ENCODE data around the gene IL17RD. TPM values are rescaled to one million over a fixed set of nuclear protein-coding genes. Genes with fewer than 3 reads are reported as not detected.

The IL17RD gene
- total and polyA plus RNA-seq, 10 of the 15 experiments (the other 5 are each of a cell fraction or from before 2014, with no cell fraction given), result 0.01 to 0.08 (median 0.04) TPM; not detected in 3

GRCh38 chr3:57098418-57099310, 66.5 kb downstream of the IL17RD start:
- DNase-seq (ENCODE audit: low read depth, low spot score) (no peak), ATAC-seq (no peak), FAIRE-seq (no peak)
- H3K4me2 ChIP-seq (ENCODE audit: control insufficient read depth, insufficient read depth), result no peak overlapping the region
- ChIA-PET SMC1A (ENCODE audit: uncharacterized antibody, unreplicated experiment) (interaction anchor here (0.7 to 2.0 kb wide), 6 partner anchors 7 to 332 kb away, joined by 3 to 4 read pairs (median 4); no protein-coding TSS in a partner anchor), CTCF (interaction anchor here (0.6 to 5.5 kb wide), 13 partner anchors 8 to 1773 kb away, joined by 3 to 60 read pairs (median 4); no protein-coding TSS in a partner anchor), POLR2A (no interaction called here), RAD21 (ENCODE audit: unreplicated experiment) (interaction anchor here (0.7 to 1.0 kb wide), 4 partner anchors 9 to 103 kb away, joined by 4 to 5 read pairs (median 4); no protein-coding TSS in a partner anchor)
- H3K4me3 ChIP-seq, result no peak overlapping the region
- H3K27me3 ChIP-seq (replicated peaks in 1 of 2; ENCODE audit: control insufficient read depth in 2 of 2, insufficient read depth in 2 of 2, low read length in 1 of 2), result no peaks in the 10 kb centered on the region; a peak in 1 of 4 replicates
- no peak overlapping the region for H3K27ac ChIP-seq (ENCODE audit: control insufficient read depth, insufficient read depth)
- no peak overlapping the region for H2AFZ ChIP-seq (ENCODE audit: control insufficient read depth, low read depth, low read length)
- no peaks in the 10 kb centered on the region for H3K79me2 ChIP-seq (ENCODE audit: control insufficient read depth, insufficient read depth, low read length)
- WGBS (ENCODE audit: insufficient coverage, insufficient replicate concordance, low lambda C conversion rate, missing lambda C conversion rate), result 12% methylated on average over 6 of the region's 6 CpGs
- in situ Hi-C loops (cut with MboI) (no loop called here), intact Hi-C loops (cut with micrococcal nuclease; ENCODE audit: unreplicated experiment) (no loop called here)
- no peaks in the 10 kb centered on the region for H3K36me3 ChIP-seq (ENCODE audit: control insufficient read depth in 2 of 2, insufficient read depth in 2 of 2, low read length in 1 of 2)
- no peak overlapping the region for H3K9ac ChIP-seq (ENCODE audit: control insufficient read depth, insufficient read depth, low read length)
- no TSS peak for BruUV-seq (replicated peaks)
- H4K20me1 ChIP-seq (ENCODE audit: control insufficient read depth, insufficient read depth), result no peaks in the 10 kb centered on the region; the same call in 1 of the 2 replicates
- TF ChIP-seq, protein P1, sequence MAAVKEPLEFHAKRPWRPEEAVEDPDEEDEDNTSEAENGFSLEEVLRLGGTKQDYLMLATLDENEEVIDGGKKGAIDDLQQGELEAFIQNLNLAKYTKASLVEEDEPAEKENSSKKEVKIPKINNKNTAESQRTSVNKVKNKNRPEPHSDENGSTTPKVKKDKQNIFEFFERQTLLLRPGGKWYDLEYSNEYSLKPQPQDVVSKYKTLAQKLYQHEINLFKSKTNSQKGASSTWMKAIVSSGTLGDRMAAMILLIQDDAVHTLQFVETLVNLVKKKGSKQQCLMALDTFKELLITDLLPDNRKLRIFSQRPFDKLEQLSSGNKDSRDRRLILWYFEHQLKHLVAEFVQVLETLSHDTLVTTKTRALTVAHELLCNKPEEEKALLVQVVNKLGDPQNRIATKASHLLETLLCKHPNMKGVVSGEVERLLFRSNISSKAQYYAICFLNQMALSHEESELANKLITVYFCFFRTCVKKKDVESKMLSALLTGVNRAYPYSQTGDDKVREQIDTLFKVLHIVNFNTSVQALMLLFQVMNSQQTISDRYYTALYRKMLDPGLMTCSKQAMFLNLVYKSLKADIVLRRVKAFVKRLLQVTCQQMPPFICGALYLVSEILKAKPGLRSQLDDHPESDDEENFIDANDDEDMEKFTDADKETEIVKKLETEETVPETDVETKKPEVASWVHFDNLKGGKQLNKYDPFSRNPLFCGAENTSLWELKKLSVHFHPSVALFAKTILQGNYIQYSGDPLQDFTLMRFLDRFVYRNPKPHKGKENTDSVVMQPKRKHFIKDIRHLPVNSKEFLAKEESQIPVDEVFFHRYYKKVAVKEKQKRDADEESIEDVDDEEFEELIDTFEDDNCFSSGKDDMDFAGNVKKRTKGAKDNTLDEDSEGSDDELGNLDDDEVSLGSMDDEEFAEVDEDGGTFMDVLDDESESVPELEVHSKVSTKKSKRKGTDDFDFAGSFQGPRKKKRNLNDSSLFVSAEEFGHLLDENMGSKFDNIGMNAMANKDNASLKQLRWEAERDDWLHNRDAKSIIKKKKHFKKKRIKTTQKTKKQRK (IDR thresholded peaks at IDR 0.05; ENCODE audit: low read depth, low read length), result no peak
- TF ChIP-seq, protein P2, sequence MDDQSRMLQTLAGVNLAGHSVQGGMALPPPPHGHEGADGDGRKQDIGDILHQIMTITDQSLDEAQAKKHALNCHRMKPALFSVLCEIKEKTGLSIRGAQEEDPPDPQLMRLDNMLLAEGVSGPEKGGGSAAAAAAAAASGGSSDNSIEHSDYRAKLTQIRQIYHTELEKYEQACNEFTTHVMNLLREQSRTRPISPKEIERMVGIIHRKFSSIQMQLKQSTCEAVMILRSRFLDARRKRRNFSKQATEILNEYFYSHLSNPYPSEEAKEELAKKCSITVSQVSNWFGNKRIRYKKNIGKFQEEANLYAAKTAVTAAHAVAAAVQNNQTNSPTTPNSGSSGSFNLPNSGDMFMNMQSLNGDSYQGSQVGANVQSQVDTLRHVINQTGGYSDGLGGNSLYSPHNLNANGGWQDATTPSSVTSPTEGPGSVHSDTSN (IDR thresholded peaks at IDR 0.05; ENCODE audit: insufficient replicate concordance, low read depth, low read length), result no peak
- TF ChIP-seq CREM (IDR thresholded peaks at IDR 0.05; ENCODE audit: low read depth), result no peak
- no peak for TF ChIP-seq ZNF622 (IDR thresholded peaks at IDR 0.05)
- TF ChIP-seq RCOR1 (conservative IDR thresholded peaks at IDR 0.05; ENCODE audit: low read depth, low read length), result no peak
- TF ChIP-seq ZBTB40 (IDR thresholded peaks at IDR 0.05; ENCODE audit: borderline replicate concordance), result no peak
- no peak for TF ChIP-seq SUZ12 (IDR thresholded peaks at IDR 0.05; ENCODE audit: unreplicated experiment)
- TF ChIP-seq RAD21 (IDR thresholded peaks at IDR 0.05; ENCODE audit: insufficient read depth, low read depth, low read length), result no peak
- TF ChIP-seq RUNX3 (IDR thresholded peaks at IDR 0.05; ENCODE audit: low read length), result no peak
- no peak for TF ChIP-seq BRCA1 (IDR thresholded peaks at IDR 0.05; ENCODE audit: low read depth, low read length)
- TF ChIP-seq KAT2A (conservative IDR thresholded peaks at IDR 0.05; ENCODE audit: control insufficient read depth, low read depth, low read length), result no peak
- no peaks in the 10 kb centered on the region for H3K9me3 ChIP-seq (replicated peaks; ENCODE audit: control insufficient read depth, insufficient read depth, low read length)
- H3K4me1 ChIP-seq (ENCODE audit: control insufficient read depth, insufficient read depth, low read length), result no peaks in the 10 kb centered on the region

Data from GM12878 (cell line).